GM12872 (cell line): Measurements from ENCODE around the gene PODXL.
A peak's percentile ranks its signal among the peaks of the same experiment; 100 is the strongest.

Source experiments
- TF ChIP-seq, protein P1 (sequence below): IDR thresholded peaks from 3 replicates; pipeline ENCODE4 v1.5.1; 2011; ENCODE audit warnings: low read depth, mild to moderate bottlenecking, low read length, moderate library complexity; ENCODE audit not compliant: insufficient read depth

Gene PODXL

GRCh38 chr7:131508754-131509486 lies 47.5 kb downstream of the PODXL start:
- TF ChIP-seq, protein P1, sequence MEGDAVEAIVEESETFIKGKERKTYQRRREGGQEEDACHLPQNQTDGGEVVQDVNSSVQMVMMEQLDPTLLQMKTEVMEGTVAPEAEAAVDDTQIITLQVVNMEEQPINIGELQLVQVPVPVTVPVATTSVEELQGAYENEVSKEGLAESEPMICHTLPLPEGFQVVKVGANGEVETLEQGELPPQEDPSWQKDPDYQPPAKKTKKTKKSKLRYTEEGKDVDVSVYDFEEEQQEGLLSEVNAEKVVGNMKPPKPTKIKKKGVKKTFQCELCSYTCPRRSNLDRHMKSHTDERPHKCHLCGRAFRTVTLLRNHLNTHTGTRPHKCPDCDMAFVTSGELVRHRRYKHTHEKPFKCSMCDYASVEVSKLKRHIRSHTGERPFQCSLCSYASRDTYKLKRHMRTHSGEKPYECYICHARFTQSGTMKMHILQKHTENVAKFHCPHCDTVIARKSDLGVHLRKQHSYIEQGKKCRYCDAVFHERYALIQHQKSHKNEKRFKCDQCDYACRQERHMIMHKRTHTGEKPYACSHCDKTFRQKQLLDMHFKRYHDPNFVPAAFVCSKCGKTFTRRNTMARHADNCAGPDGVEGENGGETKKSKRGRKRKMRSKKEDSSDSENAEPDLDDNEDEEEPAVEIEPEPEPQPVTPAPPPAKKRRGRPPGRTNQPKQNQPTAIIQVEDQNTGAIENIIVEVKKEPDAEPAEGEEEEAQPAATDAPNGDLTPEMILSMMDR: no peak

DNA sequence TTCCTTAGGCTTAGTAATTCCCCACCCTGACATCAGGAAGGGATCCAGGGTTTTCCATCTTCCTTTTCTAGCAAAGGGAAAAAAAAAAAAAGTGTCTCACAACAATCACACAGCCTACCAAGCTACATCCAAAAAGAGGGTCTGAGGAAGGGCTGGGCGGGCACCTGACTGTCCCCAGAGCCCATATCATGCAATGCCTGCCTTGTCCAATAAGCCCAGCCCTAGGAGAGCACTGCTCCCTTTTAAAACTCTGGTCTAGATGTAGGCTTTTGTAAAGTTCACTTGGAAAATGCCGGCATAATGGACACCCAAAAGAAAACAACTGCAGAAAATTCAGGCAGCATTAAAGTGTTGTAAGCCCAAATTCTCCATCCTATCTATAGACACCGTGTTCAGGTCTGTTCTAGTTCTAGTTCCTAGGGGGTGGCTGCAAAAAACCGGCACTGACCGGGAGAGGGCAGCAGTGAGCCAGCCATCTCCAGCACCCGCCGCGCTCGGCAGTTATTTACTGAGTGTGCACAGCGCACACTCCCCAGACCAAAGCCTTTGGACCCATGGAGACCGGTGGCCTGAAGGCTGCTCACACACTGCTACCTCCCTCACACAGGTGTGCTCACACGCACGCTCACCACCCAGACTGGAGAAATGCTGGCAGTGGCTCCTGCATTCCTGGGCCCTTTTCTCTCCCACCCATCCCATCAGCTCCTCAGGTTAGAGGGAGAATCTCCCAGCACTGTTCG lies 48.7 kb downstream of the PODXL start:
- TF ChIP-seq, protein P1: peak; percentile 80

GRCh38 chr7:131506597-131506996 lies 49.8 kb downstream of the PODXL start:
- TF ChIP-seq, protein P1: no peak

DNA sequence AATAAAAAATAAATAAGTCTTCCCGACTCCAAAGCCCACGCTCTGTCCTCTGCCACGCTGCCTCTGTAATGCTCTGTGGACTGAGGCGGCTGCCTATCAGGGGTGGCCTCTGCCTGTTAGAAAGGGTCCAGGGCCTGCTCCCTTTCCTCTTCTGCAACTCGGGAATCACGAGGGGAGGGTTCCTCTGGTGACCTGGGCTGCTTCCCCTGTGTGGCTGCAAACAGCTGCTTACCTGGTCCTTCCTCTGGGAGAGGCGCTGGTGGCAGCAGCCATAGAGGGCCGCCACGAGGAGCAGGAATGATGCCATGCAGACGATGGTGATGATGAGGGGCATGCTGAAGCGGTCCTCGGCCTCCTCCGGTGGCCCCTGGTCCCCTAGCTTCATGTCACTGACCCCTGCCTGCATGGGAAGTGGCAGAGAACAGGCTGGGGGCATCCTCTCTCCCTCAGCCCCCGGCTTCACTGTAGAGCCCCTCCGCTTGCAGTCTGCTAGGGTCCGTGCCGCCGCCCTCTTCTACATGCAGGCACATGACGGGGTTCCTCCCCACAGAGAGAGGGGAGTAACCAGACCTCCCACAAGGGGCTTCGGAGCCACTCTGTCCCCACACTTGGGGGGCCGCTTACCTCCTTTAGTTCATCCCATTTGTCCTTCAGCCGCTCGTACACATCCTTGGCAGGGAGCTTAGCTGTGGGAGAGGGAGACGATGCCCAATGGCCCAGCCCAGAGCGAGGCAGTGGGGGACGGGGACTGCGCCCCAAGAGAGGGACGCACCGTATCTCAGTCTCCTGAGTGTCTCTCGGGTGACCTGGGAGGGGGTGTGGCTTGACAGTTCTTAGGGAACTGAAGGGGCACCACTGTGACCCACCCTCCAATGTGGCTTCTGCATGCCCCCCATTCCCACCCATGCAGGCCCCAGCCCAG lies 50.5 kb downstream of the PODXL start:
- TF ChIP-seq, protein P1: no peak

DNA sequence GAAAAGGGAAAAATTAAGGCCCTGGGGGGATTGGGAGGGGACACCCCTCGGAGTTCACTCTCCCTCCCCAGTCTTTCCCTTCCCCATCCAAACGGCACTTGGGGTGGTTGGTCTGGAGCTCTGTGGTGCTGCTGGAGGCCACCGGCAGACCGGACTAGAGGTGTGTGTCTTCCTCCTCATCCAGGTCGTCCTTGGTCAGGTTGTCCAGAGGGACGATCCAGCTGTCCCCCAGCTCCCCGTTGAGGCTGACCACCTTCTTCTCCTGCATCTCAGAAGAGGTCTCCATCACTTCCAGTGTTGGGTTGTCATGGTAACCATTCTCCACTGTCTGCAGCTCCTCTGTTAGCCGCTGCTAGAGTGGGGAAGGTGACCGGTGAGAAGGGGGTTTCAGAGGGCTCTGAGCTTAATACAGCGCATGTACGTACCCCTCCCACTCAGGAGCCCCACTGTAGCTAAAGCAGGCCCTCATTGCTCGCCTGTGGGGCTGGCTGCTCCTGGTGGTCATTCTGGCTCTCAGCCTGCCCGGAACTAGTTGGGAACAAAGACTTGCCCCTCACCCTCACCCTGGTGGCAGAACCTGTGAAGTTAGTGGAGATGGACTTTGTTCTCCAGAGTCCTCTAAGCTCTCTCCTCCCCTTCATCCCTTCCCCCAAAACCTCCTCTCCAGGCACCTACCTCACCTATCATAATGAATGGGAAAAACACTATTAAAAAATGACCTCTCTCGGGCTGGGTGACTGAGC lies 52.1 kb downstream of the PODXL start:
- TF ChIP-seq, protein P1: no peak

GRCh38 chr7:131503639-131504038 lies 52.8 kb downstream of the PODXL start:
- TF ChIP-seq, protein P1: no peak
